Right renal pelvis (tissue), 4 donors: ENCODE results near the gene PCDHGA5. TPM values are rescaled to one million over a fixed set of nuclear protein-coding genes. Genes with fewer than 3 reads are reported as not detected.
"Not testable (repeated sequence)": the region's sequence is repeated elsewhere in the genome, so short reads cannot be mapped to it uniquely, and the experiment has no call there.

Experiments used
- DNase-seq, 4 donors: peaks; one replicate each; pipeline ENCODE4 v3.0.0-alpha.2; 2013; ENCODE audit warnings: low read depth in 4 of 4, low spot score in 3 of 4, missing footprints in 1 of 4
- polyA plus RNA-seq, 4 donors: library from polyadenylated mRNA; unstranded; fragments of 120-200 nt; gene quantifications; one replicate each; pipeline ENCODE4 v1.2.1, GENCODE V29; 2013; ENCODE audit not compliant: insufficient read length in 4 of 4

The PCDHGA5 gene
- polyA plus RNA-seq, 4 donors, result 2.2 to 3.0 (median 2.5) TPM

- DNase-seq, result no peak
Measured at GRCh38 chr5:141383345-141383744, 19.4 kb downstream of the PCDHGA5 start.

- no peak for DNase-seq
Measured at GRCh38 chr5:141384471-141385267, 20.7 kb downstream of the PCDHGA5 start.

- DNase-seq, result not testable (repeated sequence)
Measured at GRCh38 chr5:141387557-141388311, 23.8 kb downstream of the PCDHGA5 start, which contains the start of gene PCDHGB4. PCDHGB4 (plus strand) TSS chr5:141387698; CDS start chr5:141387885, 187 bp downstream.

- no peak for DNase-seq
Measured at GRCh38 chr5:141388661-141389060, 24.7 kb downstream of the PCDHGA5 start.

- no peak for DNase-seq
Measured at GRCh38 chr5:141389153-141390042, 25.4 kb downstream of the PCDHGA5 start.

GRCh38 chr5:141392429-141393198, 28.7 kb downstream of the PCDHGA5 start, which contains the start of gene PCDHGA8:
PCDHGA8 (plus strand) TSS chr5:141392633; CDS start chr5:141392814, 181 bp downstream.
- DNase-seq, result no peak

- DNase-seq, result no peak
Measured at GRCh38 chr5:141393267-141393666, 29.3 kb downstream of the PCDHGA5 start.

GRCh38 chr5:141394401-141395187, 30.6 kb downstream of the PCDHGA5 start:
- DNase-seq, result not testable (repeated sequence)

GRCh38 chr5:141397756-141398551, 34.0 kb downstream of the PCDHGA5 start, which contains the start of gene PCDHGB5:
PCDHGB5 (plus strand) TSS chr5:141397947; CDS start chr5:141398128, 181 bp downstream.
- DNase-seq, result not testable (repeated sequence)

- no peak for DNase-seq
Measured at GRCh38 chr5:141398608-141399007, 34.6 kb downstream of the PCDHGA5 start.

- DNase-seq, result no peak
Measured at GRCh38 chr5:141399555-141400258, 35.7 kb downstream of the PCDHGA5 start.

- no peak for DNase-seq
Measured at GRCh38 chr5:141402553-141403243, 38.7 kb downstream of the PCDHGA5 start, which contains the start of gene PCDHGA9. PCDHGA9 (plus strand) TSS chr5:141402778; CDS start chr5:141402953, 175 bp downstream.

GRCh38 chr5:141403387-141403786, 39.4 kb downstream of the PCDHGA5 start:
- DNase-seq, result no peak

GRCh38 chr5:141407790-141408505, 44.0 kb downstream of the PCDHGA5 start, which contains the start of gene PCDHGB6:
PCDHGB6 (plus strand) TSS chr5:141408021; CDS start chr5:141408203, 182 bp downstream.
- not testable (repeated sequence) for DNase-seq

GRCh38 chr5:141409598-141410306, 45.8 kb downstream of the PCDHGA5 start:
- DNase-seq, result no peak
